ENCODE measurements around the gene AP4E1.

DNA sequence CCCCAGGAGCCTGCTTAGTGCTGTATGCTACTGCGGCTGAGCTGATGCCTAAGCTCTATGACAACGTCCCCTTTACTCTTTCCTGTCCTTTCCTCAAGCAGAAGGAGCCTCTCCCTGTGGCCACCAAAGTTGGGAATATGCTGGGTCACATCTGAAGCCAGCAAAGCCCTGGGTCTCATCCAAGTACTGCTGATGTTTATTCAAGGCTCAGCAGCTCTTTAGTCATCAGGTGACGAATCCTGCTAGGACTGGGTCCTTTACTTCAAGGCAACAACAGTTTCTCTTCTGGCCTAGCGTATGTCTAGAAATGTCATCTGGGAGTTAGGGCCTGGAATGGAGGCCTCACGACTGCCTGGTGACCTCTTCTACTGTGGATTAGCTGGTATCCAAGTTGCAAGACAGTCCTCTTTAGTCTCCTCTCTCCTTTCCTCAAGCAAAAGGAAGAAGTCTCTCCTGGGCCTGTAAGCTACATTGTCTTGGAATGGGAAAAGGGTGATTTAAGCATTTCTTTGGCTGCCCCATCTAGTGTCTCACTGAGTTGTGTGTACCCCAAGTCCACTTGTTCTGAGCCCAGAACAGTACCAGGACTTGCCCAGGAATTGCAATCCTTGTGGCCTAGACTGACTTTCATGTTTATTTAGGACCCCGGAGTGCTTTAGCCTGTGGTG is 122.3 kb downstream of the AP4E1 start:
- no peak for TF ChIP-seq TEAD1 (CRISPR knock-in tag; IDR thresholded peaks at IDR 0.05)
- TF ChIP-seq, protein P1, sequence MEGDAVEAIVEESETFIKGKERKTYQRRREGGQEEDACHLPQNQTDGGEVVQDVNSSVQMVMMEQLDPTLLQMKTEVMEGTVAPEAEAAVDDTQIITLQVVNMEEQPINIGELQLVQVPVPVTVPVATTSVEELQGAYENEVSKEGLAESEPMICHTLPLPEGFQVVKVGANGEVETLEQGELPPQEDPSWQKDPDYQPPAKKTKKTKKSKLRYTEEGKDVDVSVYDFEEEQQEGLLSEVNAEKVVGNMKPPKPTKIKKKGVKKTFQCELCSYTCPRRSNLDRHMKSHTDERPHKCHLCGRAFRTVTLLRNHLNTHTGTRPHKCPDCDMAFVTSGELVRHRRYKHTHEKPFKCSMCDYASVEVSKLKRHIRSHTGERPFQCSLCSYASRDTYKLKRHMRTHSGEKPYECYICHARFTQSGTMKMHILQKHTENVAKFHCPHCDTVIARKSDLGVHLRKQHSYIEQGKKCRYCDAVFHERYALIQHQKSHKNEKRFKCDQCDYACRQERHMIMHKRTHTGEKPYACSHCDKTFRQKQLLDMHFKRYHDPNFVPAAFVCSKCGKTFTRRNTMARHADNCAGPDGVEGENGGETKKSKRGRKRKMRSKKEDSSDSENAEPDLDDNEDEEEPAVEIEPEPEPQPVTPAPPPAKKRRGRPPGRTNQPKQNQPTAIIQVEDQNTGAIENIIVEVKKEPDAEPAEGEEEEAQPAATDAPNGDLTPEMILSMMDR (IDR thresholded peaks at IDR 0.05): no peak
- TF ChIP-seq, protein P2, sequence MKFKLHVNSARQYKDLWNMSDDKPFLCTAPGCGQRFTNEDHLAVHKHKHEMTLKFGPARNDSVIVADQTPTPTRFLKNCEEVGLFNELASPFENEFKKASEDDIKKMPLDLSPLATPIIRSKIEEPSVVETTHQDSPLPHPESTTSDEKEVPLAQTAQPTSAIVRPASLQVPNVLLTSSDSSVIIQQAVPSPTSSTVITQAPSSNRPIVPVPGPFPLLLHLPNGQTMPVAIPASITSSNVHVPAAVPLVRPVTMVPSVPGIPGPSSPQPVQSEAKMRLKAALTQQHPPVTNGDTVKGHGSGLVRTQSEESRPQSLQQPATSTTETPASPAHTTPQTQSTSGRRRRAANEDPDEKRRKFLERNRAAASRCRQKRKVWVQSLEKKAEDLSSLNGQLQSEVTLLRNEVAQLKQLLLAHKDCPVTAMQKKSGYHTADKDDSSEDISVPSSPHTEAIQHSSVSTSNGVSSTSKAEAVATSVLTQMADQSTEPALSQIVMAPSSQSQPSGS (CRISPR knock-in tag; IDR thresholded peaks at IDR 0.05; ENCODE audit: borderline replicate concordance, low read depth): no peak
- no peak for TF ChIP-seq USF2 (CRISPR knock-in tag; IDR thresholded peaks at IDR 0.05)
- TF ChIP-seq ATF3 (CRISPR knock-in tag; conservative IDR thresholded peaks at IDR 0.05): no peak
- TF ChIP-seq CREB1 (CRISPR knock-in tag; IDR thresholded peaks at IDR 0.05): no peak
- no peak for TF ChIP-seq ZNF416 (CRISPR knock-in tag; IDR thresholded peaks at IDR 0.05)
